Astrocyte of the cerebellum (primary cell): ENCODE results near the gene SLC19A1.

Experiments used
- DNase-seq: peaks from one replicate; pipeline ENCODE4 v3.0.0-alpha.2; 2011; ENCODE audit warnings: low read depth
- H3K4me3 ChIP-seq: 2 replicates; pipeline ENCODE4 v1.5.1; 2011; ENCODE audit warnings: mild to moderate bottlenecking, low read depth, low read length, moderate library complexity
- CTCF ChIP-seq: IDR thresholded peaks from 2 replicates; pipeline ENCODE4 v1.5.1; 2012; ENCODE audit warnings: low read length, low read depth, moderate library complexity, mild to moderate bottlenecking; ENCODE audit errors: missing control alignments
- in situ Hi-C: cut with HindIII; loops from 2 replicates; pipeline ENCODE4 v1.10.0; 2017; ENCODE audit warnings: low sequenced_read_pairs

SLC19A1 gene

DNA sequence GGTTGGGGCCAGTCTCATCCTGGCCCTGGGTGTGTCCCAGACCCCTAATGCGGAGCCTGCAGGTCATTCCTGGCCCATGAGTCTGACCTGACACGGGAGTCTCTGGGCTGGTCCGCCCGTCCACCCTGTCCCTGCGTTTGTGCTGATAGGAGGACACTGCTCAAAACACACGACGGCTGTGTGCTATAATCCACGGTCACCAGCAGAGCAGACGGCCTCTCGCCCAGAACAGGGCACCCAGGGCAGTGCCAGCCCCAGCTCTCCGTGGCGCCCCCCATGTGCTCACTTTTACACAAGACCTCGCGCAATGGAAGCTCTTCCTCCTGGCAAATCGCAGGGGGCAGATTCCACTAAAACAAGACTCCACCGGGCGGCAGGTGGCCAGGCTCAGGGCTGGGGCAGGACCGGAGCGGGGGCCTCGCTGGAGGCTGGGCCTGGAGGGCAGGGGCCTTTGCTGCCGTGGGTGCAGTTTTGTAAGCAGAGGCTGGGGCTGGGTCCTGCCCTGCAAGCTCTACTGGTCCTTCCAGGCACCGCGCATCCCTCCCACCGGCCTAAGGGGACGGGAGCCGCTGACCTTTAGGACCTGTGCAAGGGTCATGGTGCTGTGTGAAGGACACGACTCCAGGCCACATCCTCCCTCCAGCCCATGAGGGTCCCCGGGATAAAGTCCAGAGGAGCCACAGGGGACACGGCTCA is 10.6 kb upstream of the SLC19A1 start:
- no peak for TF ChIP-seq CTCF
- DNase-seq = no peak
- in situ Hi-C loops = no loop called here
- no peak overlapping the region for H3K4me3 ChIP-seq

DNA sequence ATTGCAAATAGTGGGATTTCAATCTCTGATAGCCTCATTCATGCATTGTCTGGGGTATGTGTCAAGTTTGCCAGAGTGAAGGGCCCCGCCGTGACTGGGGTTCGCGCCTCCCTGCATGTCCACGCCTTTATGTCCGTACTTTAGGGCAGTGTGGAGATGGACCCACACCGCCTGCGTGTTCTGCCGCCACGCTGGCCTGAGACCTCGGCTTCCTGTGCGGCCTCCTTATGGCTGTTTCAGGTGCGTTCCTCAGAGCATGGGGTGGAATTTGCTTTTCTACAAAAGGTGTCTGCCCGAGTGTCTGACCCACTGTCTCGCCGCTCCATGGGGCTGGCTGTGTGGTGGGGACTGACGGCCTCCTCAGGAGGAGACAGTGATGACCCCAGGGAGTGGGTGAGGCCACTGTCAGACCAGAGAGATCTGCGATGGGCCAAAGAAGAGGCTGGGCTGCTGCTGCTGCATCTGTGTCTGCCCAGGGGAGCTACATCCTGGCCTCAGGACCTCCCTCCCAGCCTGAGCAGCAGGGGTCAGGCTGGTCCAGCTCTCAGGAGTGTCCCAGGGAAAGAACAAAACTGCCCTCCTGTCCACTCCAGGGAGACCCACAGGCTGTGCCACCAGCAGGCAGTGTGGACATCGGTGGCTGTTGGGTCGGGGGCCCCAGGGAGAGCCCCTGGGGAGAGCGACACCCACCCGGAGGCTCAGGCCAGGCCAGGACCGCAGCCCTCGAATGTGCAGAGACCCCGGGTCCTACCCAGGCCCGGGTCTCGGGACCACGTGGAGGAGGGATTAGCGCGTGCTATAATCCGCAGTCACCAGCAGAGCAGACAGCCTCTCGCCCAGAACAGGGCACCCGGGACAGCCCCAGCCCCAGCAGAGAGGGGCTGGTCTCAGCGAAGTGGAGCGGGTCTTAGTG is 9.8 kb upstream of the SLC19A1 start:
- in situ Hi-C loops = no loop called here
- no peak for DNase-seq

GRCh38 chr21:45551316-45551715 is 9.1 kb upstream of the SLC19A1 start:
- in situ Hi-C loops = no loop called here
- no peak for DNase-seq
- H3K4me3 ChIP-seq = no peak overlapping the region
- TF ChIP-seq CTCF = no peak

More for the DNA sequence above, 9.8 kb upstream of the SLC19A1 start:
- H3K4me3 ChIP-seq = no peak overlapping the region
- no peak for TF ChIP-seq CTCF

DNA sequence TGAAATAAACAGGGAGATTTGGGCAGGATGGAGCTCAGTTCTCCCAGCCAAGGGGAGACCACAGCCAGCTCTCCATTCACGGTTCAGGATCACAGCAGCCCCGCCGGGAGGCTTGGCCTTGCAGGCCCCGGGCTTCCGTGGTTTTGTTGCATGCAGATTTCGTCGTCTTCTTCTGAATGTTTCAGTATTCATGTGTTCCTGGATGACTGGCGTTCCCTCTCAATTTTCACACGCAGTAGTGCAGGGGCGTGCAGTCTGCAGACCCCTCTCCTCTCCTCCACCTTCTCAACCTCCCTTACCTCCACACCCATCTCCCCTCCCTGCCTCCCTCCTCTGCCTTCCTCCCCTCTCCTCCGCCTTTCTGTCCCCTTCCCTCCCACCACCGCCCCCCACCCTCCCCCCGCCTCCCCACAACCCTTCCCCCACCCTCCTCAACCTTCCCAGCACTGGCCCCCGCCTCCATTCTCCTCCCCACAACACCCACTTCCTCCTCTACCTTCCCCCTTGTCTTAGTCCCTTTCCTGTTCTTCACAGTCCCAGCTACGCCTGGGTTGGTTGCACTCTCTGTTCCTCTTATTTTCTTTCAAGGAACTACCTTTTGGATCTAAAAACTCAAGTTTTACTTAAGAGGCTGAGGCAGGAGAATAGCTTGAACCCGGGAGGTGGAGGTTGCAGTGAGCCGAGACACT is 8.4 kb upstream of the SLC19A1 start:
- TF ChIP-seq CTCF = no peak
- H3K4me3 ChIP-seq = no peak overlapping the region
- no peak for DNase-seq
- in situ Hi-C loops = no loop called here

- no peak overlapping the region for H3K4me3 ChIP-seq
- TF ChIP-seq CTCF = no peak
- in situ Hi-C loops = no loop called here
- DNase-seq = no peak
These were observed 7.6 kb upstream of the SLC19A1 start for GRCh38 chr21:45549626-45550463.
